Right atrium auricular region (tissue), 2 donors: Measurements from ENCODE around the gene RBBP4. TPM values are rescaled to one million over a fixed set of nuclear protein-coding genes. Genes with fewer than 3 reads are reported as not detected.

ENCODE experiments used
- DNase-seq: peaks from one replicate; pipeline ENCODE4 v3.0.0-alpha.2; 2019; ENCODE audit warnings: low spot score
- H3K27ac ChIP-seq, 2 donors: fragments of 200-600 bp; sonication (generic); 1 replicate in 1 of 2; 2 replicates in 1 of 2; pipeline ENCODE4 v1.5.1; 2016 to 2019
- H3K27me3 ChIP-seq, 2 donors: fragments of 200-600 bp; sonication (generic); one replicate each; pipeline versions ENCODE4 v1.5.1 to v1.6.0; 2017 to 2019
- H3K36me3 ChIP-seq: fragments of 200-600 bp; sonication (generic); one replicate; pipeline ENCODE4 v1.5.1; 2016
- H3K4me1 ChIP-seq, 2 donors: fragments of 200-600 bp; sonication (generic); one replicate each; pipeline versions ENCODE4 v1.5.1 to v1.6.0; 2017 to 2019
- H3K4me3 ChIP-seq, 2 donors: fragments of 200-600 bp; sonication (generic); 1 replicate in 1 of 2; 2 replicates in 1 of 2; pipeline ENCODE4 v1.5.1; 2017 to 2019; ENCODE audit warnings: mild to moderate bottlenecking in 1 of 2, moderate library complexity in 1 of 2
- H3K9me3 ChIP-seq, 2 donors: fragments of 200-600 bp; sonication (generic); one replicate each; pipeline ENCODE4 v1.5.1; 2019
- total RNA-seq, 2 donors: library from RNA; depleted of rRNA; stranded (reverse); fragments of >200 nt; gene quantifications; one replicate each; pipeline ENCODE4 v1.1.0, GENCODE V29; 2016
- TF ChIP-seq, protein P1 (sequence below), 2 donors: fragments of 200-600 bp; sonication (generic); IDR thresholded peaks; one replicate each; pipeline ENCODE4 v1.5.1; 2019; ENCODE audit warnings: antibody characterized with exemption in 2 of 2

Gene RBBP4
- total RNA-seq, 2 donors from 2014 or later: 62.5 to 65.7 TPM

DNA sequence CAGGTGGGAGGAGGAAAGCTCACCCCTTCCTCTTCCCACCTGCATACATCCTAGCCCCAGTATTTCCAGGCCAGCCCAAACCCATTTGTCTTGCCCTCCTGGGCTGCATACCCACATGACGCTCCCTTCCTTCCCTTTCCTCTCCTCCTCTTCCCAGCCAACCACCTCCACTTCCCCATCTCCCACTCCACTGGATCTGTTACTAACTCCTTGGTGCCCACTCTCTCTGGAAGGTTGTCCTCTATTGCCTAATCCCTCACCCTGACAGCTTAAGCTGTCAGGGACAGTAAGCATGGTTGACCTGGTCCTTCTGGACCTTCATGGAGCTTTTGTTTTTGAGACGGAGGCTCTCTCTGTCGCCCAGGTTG is 74.6 kb downstream of the RBBP4 start:
- peaks cover 0 to 12% of the 10 kb centered on the region in 2 donors for H3K4me1 ChIP-seq
- no peaks in the 10 kb centered on the region for H3K27me3 ChIP-seq
- no peak overlapping the region for H3K27ac ChIP-seq
- H3K36me3 ChIP-seq: no peaks in the 10 kb centered on the region
- no peak for DNase-seq
- no peak overlapping the region for H3K4me3 ChIP-seq
- no peaks in the 10 kb centered on the region for H3K9me3 ChIP-seq
- TF ChIP-seq, protein P1, sequence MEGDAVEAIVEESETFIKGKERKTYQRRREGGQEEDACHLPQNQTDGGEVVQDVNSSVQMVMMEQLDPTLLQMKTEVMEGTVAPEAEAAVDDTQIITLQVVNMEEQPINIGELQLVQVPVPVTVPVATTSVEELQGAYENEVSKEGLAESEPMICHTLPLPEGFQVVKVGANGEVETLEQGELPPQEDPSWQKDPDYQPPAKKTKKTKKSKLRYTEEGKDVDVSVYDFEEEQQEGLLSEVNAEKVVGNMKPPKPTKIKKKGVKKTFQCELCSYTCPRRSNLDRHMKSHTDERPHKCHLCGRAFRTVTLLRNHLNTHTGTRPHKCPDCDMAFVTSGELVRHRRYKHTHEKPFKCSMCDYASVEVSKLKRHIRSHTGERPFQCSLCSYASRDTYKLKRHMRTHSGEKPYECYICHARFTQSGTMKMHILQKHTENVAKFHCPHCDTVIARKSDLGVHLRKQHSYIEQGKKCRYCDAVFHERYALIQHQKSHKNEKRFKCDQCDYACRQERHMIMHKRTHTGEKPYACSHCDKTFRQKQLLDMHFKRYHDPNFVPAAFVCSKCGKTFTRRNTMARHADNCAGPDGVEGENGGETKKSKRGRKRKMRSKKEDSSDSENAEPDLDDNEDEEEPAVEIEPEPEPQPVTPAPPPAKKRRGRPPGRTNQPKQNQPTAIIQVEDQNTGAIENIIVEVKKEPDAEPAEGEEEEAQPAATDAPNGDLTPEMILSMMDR (IDR thresholded peaks at IDR 0.05): no peak

DNA sequence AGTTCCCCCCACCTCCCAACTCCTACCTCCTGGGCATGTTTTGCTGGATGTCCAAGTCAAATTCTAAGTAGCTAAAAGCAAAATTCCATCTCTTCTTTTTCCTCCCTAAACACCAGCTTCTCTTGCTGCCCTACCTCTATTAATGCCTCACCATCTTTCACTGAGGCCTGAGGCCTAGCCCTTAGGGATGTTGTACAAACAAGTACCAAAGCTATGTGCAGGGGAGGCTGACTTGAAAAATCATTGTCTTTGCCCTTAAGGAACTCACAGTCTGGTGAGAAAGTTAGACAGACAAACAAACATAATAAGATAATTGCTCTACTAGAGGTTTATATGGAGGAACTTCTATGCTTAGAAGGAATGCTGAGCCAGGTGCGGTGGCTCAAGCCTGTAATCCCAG is 76.9 kb downstream of the RBBP4 start:
- no peak overlapping the region for H3K27ac ChIP-seq
- H3K9me3 ChIP-seq: no peaks in the 10 kb centered on the region
- H3K4me1 ChIP-seq: peaks cover 0 to 12% of the 10 kb centered on the region in 2 donors
- TF ChIP-seq, protein P1 (IDR thresholded peaks at IDR 0.05): no peak
- H3K36me3 ChIP-seq: no peaks in the 10 kb centered on the region
- no peak for DNase-seq
- no peak overlapping the region for H3K4me3 ChIP-seq
- H3K27me3 ChIP-seq: no peaks in the 10 kb centered on the region

DNA sequence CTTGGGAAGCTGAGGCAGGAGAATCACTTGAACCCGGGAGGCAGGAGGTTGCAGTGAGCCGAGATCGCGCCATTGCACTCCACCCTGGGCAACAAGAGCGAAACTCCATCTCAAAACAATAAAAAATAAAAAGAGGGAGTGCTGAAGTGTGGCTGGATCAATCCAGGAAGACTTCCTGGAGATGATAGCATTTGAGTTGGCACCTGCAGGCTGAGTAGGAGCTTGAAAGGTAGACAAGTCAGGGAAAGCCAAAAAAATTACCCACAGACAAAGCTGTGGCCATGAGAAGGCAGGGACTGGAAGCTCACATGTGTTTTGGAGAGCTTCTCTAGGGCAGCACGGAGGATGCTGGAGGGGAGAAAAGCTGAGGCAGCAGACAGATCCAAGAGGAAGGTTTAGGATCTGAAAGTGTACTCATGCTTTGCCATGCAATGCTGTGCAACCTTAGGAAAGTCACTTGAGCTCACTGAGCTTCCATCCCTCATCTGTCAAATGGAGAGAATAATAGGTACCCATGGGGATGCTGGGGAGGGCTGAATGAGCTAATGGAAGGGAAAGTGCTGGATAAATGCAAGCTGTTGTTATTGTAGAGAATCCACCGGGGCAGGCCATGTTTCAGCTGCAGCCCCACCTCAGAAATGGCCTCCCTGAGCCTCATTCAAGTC is 77.5 kb downstream of the RBBP4 start:
- TF ChIP-seq, protein P1 (IDR thresholded peaks at IDR 0.05): no peak
- H3K4me3 ChIP-seq: no peak overlapping the region

DNA sequence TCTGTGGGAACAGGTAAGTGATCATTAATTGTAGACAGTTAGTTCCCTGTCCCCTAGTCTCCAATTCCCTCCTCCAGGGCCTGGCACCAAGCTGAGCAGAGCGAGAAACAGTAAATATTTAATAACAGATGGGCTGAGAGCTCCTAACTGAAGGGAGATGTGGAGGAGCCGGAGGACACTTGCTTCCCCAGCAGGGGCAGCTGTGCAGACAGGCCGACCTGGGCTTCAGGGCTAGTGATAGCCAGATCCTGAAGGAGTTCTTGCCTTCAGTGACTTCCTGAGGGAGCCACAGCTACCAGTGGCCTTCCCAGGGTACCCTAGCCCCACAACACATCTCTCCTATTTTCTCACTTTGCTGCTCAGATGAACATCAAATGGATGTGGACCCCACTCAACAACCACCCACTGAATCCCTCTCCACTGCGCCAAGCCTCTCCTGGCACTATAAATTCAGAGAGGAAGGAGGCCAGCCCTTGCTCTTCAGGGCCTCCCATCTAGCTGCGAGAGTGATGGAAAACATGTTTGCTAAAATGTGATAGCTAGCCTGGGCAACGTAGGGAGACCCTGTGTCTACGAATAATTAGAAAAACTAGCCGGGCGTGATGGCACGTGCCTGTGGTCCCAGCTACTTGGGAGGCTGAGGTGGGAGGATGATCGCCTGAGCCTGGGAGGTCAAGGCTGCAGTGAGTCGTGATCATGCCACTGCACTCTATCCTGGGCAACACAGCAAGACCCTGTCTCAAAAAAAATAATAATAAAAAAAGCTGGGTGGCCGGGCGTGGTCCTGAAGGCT is 78.4 kb downstream of the RBBP4 start:
- TF ChIP-seq, protein P1 (IDR thresholded peaks at IDR 0.05): no peak
- no peaks in the 10 kb centered on the region for H3K36me3 ChIP-seq
- no peak overlapping the region for H3K4me3 ChIP-seq
- no peaks in the 10 kb centered on the region for H3K27me3 ChIP-seq
- no peaks in the 10 kb centered on the region for H3K9me3 ChIP-seq
- DNase-seq: no peak
- H3K27ac ChIP-seq: no peak overlapping the region
- H3K4me1 ChIP-seq: peaks cover 0 to 12% of the 10 kb centered on the region in 2 donors

More for the DNA sequence above, 77.5 kb downstream of the RBBP4 start:
- peaks cover 0 to 12% of the 10 kb centered on the region in 2 donors for H3K4me1 ChIP-seq
- H3K27me3 ChIP-seq: no peaks in the 10 kb centered on the region
- no peak overlapping the region for H3K27ac ChIP-seq
- no peaks in the 10 kb centered on the region for H3K36me3 ChIP-seq
- no peaks in the 10 kb centered on the region for H3K9me3 ChIP-seq
- no peak for DNase-seq

DNA sequence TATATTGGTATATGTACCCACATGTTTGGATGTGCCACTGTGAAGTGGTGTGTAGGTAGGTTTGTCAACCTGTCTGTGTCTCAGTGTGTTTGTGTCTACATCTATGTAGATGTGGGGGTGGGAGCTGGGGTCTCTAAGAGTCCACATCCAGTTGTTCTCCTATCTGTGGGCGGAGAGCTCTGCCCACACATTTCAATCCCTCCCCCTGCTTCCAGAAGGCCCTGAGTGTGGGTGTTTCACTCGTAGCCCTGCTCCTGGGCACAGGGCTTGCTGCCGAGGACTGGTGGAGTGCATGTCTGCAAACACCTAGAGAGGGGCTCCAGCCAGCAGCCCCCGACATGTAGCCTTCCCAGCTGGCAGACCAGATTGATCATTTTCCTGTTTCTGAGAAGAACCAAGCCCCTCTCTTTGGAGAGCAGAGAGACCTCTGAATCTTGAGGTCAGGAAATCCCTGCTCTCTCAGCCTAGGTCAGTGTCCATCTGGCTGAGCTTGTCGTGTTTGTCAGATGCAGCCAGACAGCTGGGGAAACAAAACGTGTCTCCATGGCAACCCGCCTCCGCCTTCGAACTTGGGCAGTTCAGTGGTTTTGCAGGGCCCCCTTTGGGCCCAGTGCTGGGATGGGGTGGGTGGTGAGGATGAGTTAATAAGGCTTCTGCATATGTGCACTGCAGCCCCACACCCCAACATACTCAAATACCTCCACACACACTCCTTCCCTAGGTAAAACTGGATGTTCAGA is 82.7 kb downstream of the RBBP4 start:
- Histone ChIP-seq H3K36me3 (no peaks in the 10 kb centered on the region), H3K4me3 (no peak overlapping the region), H3K27me3 (no peaks in the 10 kb centered on the region), H3K9me3 (no peaks in the 10 kb centered on the region), H3K4me1 (no peaks in the 10 kb centered on the region), H3K27ac (no peak overlapping the region)
- DNase-seq: no peak
- TF ChIP-seq, protein P1 (IDR thresholded peaks at IDR 0.05): no peak

Other genes with a start within 250 kb of the RBBP4 start
- gene ZBTB8B, start 186.1 kb upstream of the RBBP4 start, total RNA-seq: under 1 TPM in 1 of 2 donors, not detected in 1; 0.04 TPM
- gene ZBTB8A, start 111.8 kb upstream of the RBBP4 start, total RNA-seq: 1 to 10 TPM; 3.3 to 4.8 TPM
- gene ZBTB8OS, start 658 bp upstream of the RBBP4 start, total RNA-seq: 10 to 100 TPM; 23.9 to 34.4 TPM
- 10 to 100 TPM; 19.0 to 32.8 TPM for gene SYNC, start 51.6 kb downstream of the RBBP4 start, total RNA-seq
- gene YARS1, start 166.2 kb downstream of the RBBP4 start, total RNA-seq: 10 to 100 TPM; 23.3 to 33.1 TPM
- gene S100PBP, start 166.4 kb downstream of the RBBP4 start, total RNA-seq: 10 to 100 TPM in 1 of 2 donors, 1 to 10 TPM in 1; 5.7 to 10.8 TPM
- gene FNDC5, start 219.7 kb downstream of the RBBP4 start, total RNA-seq: 100 to 1,000 TPM in 1 of 2 donors, 10 to 100 TPM in 1; 68.3 to 112 TPM
- gene HPCA, start 235.3 kb downstream of the RBBP4 start, total RNA-seq: not detected